Measurements from ENCODE around the gene SUSD6. TPM values are rescaled to one million over a fixed set of nuclear protein-coding genes. Genes with fewer than 3 reads are reported as not detected.
A peak's percentile ranks its signal among the peaks of the same experiment; 100 is the strongest.

SUSD6 gene
- total RNA-seq, 1 experiment from 2014 or later, result 44.7 TPM

DNA sequence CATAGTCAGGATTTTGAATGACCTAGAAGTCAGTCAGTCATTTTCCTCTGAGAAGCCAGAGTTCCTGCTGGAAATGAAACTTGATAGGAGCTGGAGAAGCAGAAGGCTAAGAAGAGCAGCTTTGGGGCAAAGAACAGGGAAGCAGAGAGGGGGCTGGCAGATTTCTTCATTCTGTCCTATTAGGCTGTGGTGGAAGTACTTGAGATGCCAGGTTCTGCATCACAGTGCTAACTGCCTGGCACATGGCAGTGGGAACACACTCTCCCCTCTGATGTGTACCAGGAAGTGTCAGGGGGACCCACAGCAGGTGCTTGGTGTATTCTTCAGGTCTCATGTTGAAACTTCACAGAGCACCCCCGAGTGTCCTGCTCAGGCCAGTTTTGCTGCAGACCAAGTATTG, 61.0 kb downstream of the SUSD6 start:
- CTCF ChIA-PET, result interaction anchor here (1.5 kb wide), 1 partner anchor 13 kb away, joined by 3 read pairs; no protein-coding TSS in a partner anchor
- Mint-ChIP-seq H3K27ac (ENCODE audit: unreplicated experiment) (no peak overlapping the region), H3K36me3 (ENCODE audit: insufficient read depth, unreplicated experiment) (peaks cover 4% of the 10 kb centered on the region), H3K27me3 (ENCODE audit: unreplicated experiment) (no peaks in the 10 kb centered on the region), H3K4me1 (ENCODE audit: low read depth, unreplicated experiment) (peaks cover 57% of the 10 kb centered on the region), H3K4me3 (ENCODE audit: low read depth, unreplicated experiment) (no peak overlapping the region), H3K9me3 (ENCODE audit: low read depth, unreplicated experiment) (no peaks in the 10 kb centered on the region)
- BruUV-seq (replicated peaks), result no TSS peak
- TF ChIP-seq, protein P1, sequence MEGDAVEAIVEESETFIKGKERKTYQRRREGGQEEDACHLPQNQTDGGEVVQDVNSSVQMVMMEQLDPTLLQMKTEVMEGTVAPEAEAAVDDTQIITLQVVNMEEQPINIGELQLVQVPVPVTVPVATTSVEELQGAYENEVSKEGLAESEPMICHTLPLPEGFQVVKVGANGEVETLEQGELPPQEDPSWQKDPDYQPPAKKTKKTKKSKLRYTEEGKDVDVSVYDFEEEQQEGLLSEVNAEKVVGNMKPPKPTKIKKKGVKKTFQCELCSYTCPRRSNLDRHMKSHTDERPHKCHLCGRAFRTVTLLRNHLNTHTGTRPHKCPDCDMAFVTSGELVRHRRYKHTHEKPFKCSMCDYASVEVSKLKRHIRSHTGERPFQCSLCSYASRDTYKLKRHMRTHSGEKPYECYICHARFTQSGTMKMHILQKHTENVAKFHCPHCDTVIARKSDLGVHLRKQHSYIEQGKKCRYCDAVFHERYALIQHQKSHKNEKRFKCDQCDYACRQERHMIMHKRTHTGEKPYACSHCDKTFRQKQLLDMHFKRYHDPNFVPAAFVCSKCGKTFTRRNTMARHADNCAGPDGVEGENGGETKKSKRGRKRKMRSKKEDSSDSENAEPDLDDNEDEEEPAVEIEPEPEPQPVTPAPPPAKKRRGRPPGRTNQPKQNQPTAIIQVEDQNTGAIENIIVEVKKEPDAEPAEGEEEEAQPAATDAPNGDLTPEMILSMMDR (IDR thresholded peaks at IDR 0.05; ENCODE audit: unreplicated experiment), result no peak
- intact Hi-C loops (cut with micrococcal nuclease; ENCODE audit: unreplicated experiment), result loop anchor here (5.0 kb wide), 1 partner anchor 35 kb away; no protein-coding TSS in a partner anchor
- DNase-seq, result no peak

DNA sequence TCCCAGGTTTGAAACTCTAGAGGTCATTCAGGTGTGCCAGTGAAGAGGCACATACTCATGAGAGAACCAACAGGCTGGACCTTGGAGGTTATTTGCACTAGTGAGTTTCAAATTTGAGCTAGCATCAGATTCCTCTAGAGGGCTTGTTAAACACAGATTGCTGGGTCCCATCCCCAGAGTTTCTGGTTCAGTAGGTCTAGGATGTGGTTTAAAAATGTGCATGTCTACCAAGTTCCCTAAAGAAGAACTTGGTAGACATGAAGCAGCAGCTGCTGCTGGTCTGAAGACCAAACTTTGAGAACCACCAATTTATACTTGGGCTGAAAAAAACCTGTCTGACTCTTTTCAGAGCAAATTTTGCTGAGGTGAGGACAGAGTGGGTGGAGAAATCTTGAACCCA, 61.7 kb downstream of the SUSD6 start:
- no TSS peak for BruUV-seq (replicated peaks)
- CTCF ChIA-PET, result interaction anchor here (0.9 to 1.5 kb wide), 5 partner anchors 8 to 58 kb away, joined by 3 to 5 read pairs (median 4); no protein-coding TSS in a partner anchor
- peak overlapping the region; percentile 4 for H3K27ac Mint-ChIP-seq (ENCODE audit: unreplicated experiment)

DNA sequence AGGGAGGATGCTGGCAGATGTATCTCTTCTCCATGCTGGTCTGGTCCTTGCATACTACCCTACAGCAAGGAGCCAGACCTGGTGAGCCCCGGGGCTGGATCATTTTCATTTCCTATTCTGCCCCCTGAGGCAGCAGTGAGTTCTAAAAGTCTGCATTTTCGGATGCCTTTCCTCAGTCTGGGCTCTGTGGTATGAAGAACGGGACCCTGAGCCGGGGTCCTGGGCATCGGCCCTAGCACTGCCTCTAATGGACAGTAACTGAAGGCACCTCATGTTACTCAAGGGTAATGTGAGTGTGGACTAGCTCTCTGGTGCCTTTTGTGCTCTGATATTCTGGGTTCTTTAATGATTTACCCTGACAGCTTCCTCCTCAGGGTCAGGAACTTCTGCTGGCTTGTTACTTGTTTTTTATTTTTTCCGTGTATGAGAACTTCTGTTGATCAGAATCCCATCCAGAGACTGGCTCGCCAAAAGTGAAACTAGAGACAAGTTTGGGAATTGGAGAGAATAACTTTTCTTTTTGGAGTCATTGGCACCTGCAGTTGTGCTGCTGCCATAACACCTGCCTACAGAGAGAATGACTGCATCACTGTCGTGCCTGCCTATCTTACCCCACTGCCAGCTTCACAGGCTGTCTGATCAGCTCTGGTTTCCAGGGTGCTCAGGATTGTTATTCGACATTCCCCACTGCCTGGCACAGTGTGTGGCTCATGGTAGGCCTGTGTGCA, 62.3 kb downstream of the SUSD6 start:
- DNase-seq, result peak; percentile 23
- intact Hi-C loops (cut with micrococcal nuclease; ENCODE audit: unreplicated experiment), result loop anchor here (5.0 kb wide), 1 partner anchor 34 kb away; no protein-coding TSS in a partner anchor
- Mint-ChIP-seq H3K36me3 (ENCODE audit: insufficient read depth, unreplicated experiment) (peaks cover 4% of the 10 kb centered on the region), H3K4me1 (ENCODE audit: low read depth, unreplicated experiment) (peaks cover 57% of the 10 kb centered on the region), H3K27ac (ENCODE audit: unreplicated experiment) (peak overlapping the region; percentile 4), H3K9me3 (ENCODE audit: low read depth, unreplicated experiment) (no peaks in the 10 kb centered on the region), H3K27me3 (ENCODE audit: unreplicated experiment) (no peaks in the 10 kb centered on the region), H3K4me3 (ENCODE audit: low read depth, unreplicated experiment) (peak overlapping the region; percentile 3)
- no TSS peak for BruUV-seq (replicated peaks)
- TF ChIP-seq, protein P1 (IDR thresholded peaks at IDR 0.05; ENCODE audit: unreplicated experiment), result no peak
- CTCF ChIA-PET, result interaction anchor here (0.6 to 1.8 kb wide), 8 partner anchors 9 to 89 kb away, joined by 3 to 6 read pairs (median 4); no protein-coding TSS in a partner anchor

More for the DNA sequence above, 61.7 kb downstream of the SUSD6 start:
- intact Hi-C loops (cut with micrococcal nuclease; ENCODE audit: unreplicated experiment), result loop anchor here (5.0 kb wide), 1 partner anchor 34 kb away; no protein-coding TSS in a partner anchor
- Mint-ChIP-seq H3K4me1 (ENCODE audit: low read depth, unreplicated experiment) (peaks cover 57% of the 10 kb centered on the region), H3K36me3 (ENCODE audit: insufficient read depth, unreplicated experiment) (peaks cover 4% of the 10 kb centered on the region), H3K4me3 (ENCODE audit: low read depth, unreplicated experiment) (peak overlapping the region; percentile 3), H3K27me3 (ENCODE audit: unreplicated experiment) (no peaks in the 10 kb centered on the region), H3K9me3 (ENCODE audit: low read depth, unreplicated experiment) (no peaks in the 10 kb centered on the region)
- no peak for DNase-seq
- TF ChIP-seq, protein P1 (IDR thresholded peaks at IDR 0.05; ENCODE audit: unreplicated experiment), result no peak

DNA sequence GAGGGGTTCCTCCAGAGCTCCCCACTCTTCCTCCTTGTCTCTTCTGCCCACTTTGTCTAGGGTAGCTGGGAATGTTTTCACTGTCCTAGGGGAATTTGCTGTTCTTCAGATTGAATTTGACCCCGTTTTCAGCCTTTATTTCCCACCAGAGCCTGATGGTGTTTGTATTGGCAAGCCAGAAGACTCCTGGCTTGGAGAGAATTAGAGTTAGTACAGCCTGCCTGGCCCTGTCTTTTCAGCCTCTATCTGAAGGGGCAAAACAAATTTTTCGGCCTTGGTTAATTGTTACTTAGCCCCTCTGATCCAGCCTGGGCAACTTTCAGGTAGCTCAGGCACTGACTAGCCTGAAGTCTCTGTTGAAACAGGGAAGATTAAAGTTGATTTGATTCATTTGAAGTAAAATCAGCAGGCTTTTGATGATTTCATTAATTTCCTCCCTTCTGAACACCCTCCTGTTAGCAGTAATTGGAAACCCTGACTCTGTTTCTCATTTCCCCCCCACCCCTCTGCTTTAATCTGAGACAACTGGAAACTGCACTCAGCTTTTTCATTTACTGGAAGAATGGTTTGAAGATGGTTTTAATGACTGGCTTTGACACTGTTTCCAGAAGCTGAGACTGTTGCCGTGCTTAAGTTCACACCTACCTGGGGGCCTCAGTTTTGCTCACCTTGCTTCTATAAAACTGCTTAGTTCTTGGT, 63.3 kb downstream of the SUSD6 start:
- no peaks in the 10 kb centered on the region for H3K9me3 Mint-ChIP-seq (ENCODE audit: low read depth, unreplicated experiment)
- no peak overlapping the region for H3K27ac Mint-ChIP-seq (ENCODE audit: unreplicated experiment)
- intact Hi-C loops (cut with micrococcal nuclease; ENCODE audit: unreplicated experiment), result loop anchor here (5.0 kb wide), 1 partner anchor 33 kb away; no protein-coding TSS in a partner anchor
- no TSS peak for BruUV-seq (replicated peaks)
- TF ChIP-seq, protein P1 (IDR thresholded peaks at IDR 0.05; ENCODE audit: unreplicated experiment), result no peak
- peak overlapping the region; percentile 3 for H3K4me3 Mint-ChIP-seq (ENCODE audit: low read depth, unreplicated experiment)
- no peaks in the 10 kb centered on the region for H3K27me3 Mint-ChIP-seq (ENCODE audit: unreplicated experiment)
- CTCF ChIA-PET, result interaction anchor here (0.6 to 1.8 kb wide), 8 partner anchors 17 to 296 kb away, joined by 3 to 6 read pairs (median 4); no protein-coding TSS in a partner anchor
- peaks cover 4% of the 10 kb centered on the region for H3K36me3 Mint-ChIP-seq (ENCODE audit: insufficient read depth, unreplicated experiment)
- no peak for DNase-seq
- H3K4me1 Mint-ChIP-seq (ENCODE audit: low read depth, unreplicated experiment), result peaks cover 50% of the 10 kb centered on the region
